ENCODE results near the gene PALM2AKAP2.

PALM2AKAP2 gene

GRCh38 chr9:109775516-109775915 is 4.5 kb upstream of the PALM2AKAP2 start:
- no peak for DNase-seq

GRCh38 chr9:109776391-109776790 is 3.6 kb upstream of the PALM2AKAP2 start:
- DNase-seq, result no peak

GRCh38 chr9:109780453-109781033 is 545 bp downstream of the PALM2AKAP2 start:
- DNase-seq, result no peak

DNA sequence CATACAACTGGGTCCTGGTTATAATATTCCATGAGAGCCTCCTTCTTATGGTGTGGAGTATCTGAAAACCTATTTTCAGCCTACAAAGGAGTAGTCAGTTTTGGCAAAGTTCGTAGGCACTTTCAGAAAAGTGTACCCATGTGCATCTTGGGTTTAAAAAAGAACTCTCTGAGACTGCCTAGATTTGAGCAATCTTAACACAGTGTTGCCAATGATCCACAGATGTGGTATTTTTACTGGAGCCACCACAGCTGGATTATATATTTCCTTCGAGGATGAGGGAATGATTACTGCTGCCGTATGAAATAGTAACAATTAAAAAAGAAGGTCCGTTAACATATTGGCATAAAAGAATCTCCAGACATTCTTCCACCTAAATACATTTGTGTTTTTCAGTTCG is 1.1 kb downstream of the PALM2AKAP2 start:
- DNase-seq, result no peak

GRCh38 chr9:109781541-109782197 is 1.7 kb downstream of the PALM2AKAP2 start:
- DNase-seq, result no peak

- no peak for DNase-seq
Observed at GRCh38 chr9:109787735-109788134, 7.7 kb downstream of the PALM2AKAP2 start.

DNA sequence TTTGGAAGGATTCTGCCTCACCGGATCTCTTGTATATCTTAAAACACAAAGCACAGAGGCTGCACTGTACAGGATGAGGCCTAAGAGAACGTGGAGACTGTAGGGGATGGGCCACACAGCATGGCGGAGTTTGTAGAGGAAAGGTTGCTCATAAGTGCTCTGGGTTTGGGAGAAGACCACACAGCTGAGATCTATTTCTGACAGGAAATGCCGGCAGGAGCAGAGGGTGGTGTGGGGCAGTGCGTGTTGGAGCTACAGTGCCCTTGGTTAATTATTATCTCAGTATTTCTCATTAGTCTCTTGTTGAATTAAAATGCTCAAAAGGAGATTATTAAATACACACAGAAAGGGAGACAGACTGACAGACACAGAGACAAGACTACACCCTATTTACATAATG is 9.6 kb downstream of the PALM2AKAP2 start:
- no peak for DNase-seq

- no peak for DNase-seq
Observed at GRCh38 chr9:109789971-109790370, 10.0 kb downstream of the PALM2AKAP2 start.

GRCh38 chr9:109791003-109791677 is 11.1 kb downstream of the PALM2AKAP2 start:
- no peak for DNase-seq

DNA sequence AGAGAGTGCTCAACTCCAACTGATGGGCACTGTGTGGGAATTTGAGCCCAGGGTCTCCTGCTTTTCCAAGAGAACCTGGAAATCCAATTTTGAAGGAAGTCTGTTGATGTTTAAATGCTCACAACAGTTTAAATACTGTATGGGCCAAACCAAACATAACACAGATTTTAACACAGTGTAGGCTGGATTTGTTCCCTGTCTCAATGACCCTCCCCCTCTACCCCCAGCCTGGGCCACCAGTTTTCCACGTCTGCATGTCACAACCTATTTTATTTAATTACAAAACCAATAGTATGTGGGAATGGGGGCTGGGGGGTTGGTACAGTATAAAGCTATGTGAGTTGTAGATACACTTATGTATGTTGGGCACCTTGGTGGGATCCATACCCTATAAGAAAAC is 11.7 kb downstream of the PALM2AKAP2 start:
- no peak for DNase-seq

- DNase-seq, result no peak
Observed at GRCh38 chr9:109792951-109793546, 13.1 kb downstream of the PALM2AKAP2 start.

GRCh38 chr9:109793921-109794320 is 13.9 kb downstream of the PALM2AKAP2 start:
- no peak for DNase-seq

- no peak for DNase-seq
Observed at GRCh38 chr9:109794361-109795012, 14.5 kb downstream of the PALM2AKAP2 start.

DNA sequence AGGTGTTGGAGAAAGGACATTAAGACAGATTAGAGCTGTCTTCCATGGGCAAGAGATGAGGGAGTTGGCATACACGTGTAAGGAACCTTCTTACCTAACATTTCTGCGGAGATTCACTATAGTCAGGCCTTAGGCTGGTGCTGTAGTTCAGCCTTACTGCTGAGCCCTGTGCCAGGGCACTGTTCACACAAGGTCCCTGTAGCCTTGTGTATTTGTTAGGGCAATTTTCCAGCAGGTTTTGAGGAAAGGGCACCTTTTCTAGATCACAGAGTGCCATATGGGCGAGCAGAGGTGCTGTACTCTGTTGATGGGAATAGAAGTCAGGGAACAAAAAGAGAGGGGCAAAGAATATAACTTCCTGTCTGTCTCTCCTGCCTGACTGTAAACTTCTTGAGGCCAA is 15.6 kb downstream of the PALM2AKAP2 start:
- no peak for DNase-seq

- DNase-seq, result no peak
Observed at GRCh38 chr9:109796078-109796477, 16.1 kb downstream of the PALM2AKAP2 start.

GRCh38 chr9:109797006-109797405 is 17.0 kb downstream of the PALM2AKAP2 start:
- no peak for DNase-seq

DNA sequence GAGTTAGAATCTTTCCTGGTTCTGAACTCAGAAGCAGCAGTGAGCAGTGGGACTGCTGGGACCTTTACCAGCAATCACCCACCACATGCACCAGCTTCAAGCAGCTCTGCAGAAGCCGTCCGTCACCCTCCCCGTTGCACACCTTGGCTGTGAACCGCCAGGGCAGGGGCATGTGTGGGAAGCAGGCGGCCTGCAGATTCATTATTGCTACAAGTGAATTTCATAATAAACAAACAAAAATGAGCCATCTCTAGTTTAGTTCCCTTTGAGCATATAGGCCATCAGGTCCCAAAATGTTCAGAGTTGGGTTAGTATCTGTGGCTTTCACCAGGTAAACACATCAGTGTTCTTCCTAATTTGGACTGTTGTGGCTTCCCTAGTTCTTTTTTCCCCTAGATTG is 17.5 kb downstream of the PALM2AKAP2 start:
- DNase-seq, result no peak

- DNase-seq, result no peak
Observed at GRCh38 chr9:109799141-109799540, 19.1 kb downstream of the PALM2AKAP2 start.

DNA sequence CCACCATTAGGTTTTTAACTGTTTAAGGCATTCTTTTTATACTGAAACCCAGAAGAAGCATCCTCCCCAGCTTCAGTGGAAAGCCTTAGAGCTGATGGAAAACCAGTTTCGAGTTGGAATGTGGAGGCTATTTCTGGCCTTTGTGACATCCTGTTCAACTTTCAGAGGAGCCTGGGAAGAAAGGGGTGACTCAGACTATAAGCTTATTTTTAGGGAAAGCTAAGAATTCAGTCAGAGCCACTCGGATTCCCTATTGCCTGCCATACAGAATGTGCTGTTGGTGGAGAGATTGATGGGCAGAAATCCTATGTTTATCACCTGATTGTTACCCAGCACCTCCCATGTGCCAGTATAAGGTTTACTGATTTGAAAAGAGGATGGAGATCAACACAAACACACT is 19.8 kb downstream of the PALM2AKAP2 start:
- no peak for DNase-seq

GRCh38 chr9:109801484-109801883 is 21.5 kb downstream of the PALM2AKAP2 start:
- DNase-seq, result no peak

- no peak for DNase-seq
Observed at GRCh38 chr9:109802491-109802890, 22.5 kb downstream of the PALM2AKAP2 start.

DNA sequence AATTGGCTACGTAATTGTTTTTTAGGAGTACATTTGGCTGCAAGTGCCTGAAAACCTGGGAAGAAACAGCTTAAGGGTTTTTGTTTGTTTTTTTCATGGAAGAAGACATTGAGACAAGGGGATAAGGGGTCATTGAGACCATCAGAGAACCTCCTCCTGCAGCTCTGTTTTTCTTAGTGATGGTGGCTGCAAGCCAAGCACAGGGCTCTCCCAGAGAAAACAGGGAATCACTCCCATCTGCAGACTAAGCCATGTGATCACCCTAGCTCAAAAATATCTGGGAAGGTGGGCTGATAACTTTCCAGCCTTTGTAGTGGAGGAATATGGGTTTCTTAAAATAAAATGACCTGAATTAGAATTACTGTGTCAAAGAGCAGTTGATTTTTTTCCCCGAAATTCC is 25.1 kb downstream of the PALM2AKAP2 start:
- no peak for DNase-seq

DNA sequence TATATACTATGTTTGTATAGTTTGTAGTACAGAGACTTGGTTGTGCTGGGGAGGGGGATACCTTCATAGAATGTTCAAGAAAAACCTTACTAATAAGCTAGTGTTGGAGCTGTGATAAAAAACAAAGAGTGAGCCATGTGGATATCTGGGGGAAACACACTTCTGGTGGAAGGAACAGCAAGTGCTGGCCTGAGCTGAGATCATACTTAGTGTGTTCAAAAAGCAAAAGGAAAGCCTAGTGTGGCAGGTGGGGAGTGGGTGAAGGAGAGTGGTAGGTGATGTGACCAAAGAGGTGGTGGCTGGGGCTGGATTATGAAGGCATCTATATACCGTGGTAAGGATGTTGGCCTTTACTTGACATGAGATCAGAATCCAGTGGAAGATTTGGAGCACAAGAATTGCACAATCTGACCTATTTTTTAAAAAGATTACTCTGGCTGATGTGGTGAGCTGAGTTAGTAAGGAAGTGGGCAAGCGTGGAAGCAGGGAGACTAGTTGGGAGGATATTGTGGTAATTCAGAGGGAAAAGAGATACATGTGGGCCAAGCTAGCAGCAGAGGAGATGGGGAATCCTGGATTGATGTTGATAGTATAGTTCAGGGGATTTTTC is 26.6 kb downstream of the PALM2AKAP2 start:
- no peak for DNase-seq

Measured in suppressor macrophage treated with lipopolysaccharide for 4 hours (primary cell).